ENCODE results near the gene ACAN. TPM values are rescaled to one million over a fixed set of nuclear protein-coding genes. Genes with fewer than 3 reads are reported as not detected.
A peak's percentile ranks its signal among the peaks of the same experiment; 100 is the strongest.

Gene ACAN
- total and polyA plus RNA-seq, 2 donors from 2014 or later: 2.8 to 10.3 TPM

GRCh38 chr15:88915354-88915753 is 112.1 kb downstream of the ACAN start:
- intact Hi-C loops (cut with DNase I): no loop called here
- H3K9me3 ChIP-seq (ENCODE audit: control insufficient read depth in 2 of 3, insufficient read depth in 1 of 3, low read length in 3 of 3): no peaks in the 10 kb centered on the region
- no peak overlapping the region for H3K4me3 ChIP-seq (ENCODE audit: low read length in 3 of 3)
- no peaks in the 10 kb centered on the region for H3K36me3 ChIP-seq (ENCODE audit: control insufficient read depth in 2 of 3, insufficient read depth in 3 of 3, low read length in 3 of 3)
- H3K27ac ChIP-seq (ENCODE audit: low read depth in 2 of 2, low read length in 2 of 2): no peak overlapping the region
- no peak for DNase-seq
- H3K27me3 ChIP-seq (ENCODE audit: control insufficient read depth, insufficient read depth, low read length): no peaks in the 10 kb centered on the region
- TF ChIP-seq CTCF (IDR thresholded peaks at IDR 0.05; ENCODE audit: borderline replicate concordance, extremely low read depth, insufficient read depth): no peak
- no peak for FAIRE-seq
- H3K9ac ChIP-seq (ENCODE audit: low read length in 3 of 3): no peak overlapping the region
- peaks cover 0 to 2% (median 0%) of the 10 kb centered on the region in 3 donors for H3K4me1 ChIP-seq (ENCODE audit: control insufficient read depth in 2 of 3, insufficient read depth in 2 of 3, low read depth in 1 of 3, low read length in 3 of 3)

GRCh38 chr15:88917760-88918159 is 114.5 kb downstream of the ACAN start:
- H3K9ac ChIP-seq (ENCODE audit: low read length in 3 of 3): no peak overlapping the region
- H3K36me3 ChIP-seq (ENCODE audit: control insufficient read depth in 2 of 3, insufficient read depth in 3 of 3, low read length in 3 of 3): no peaks in the 10 kb centered on the region
- intact Hi-C loops (cut with DNase I): no loop called here
- H3K4me3 ChIP-seq (ENCODE audit: low read length in 3 of 3): no peak overlapping the region
- peaks cover 0 to 2% (median 0%) of the 10 kb centered on the region in 3 donors for H3K4me1 ChIP-seq (ENCODE audit: control insufficient read depth in 2 of 3, insufficient read depth in 2 of 3, low read depth in 1 of 3, low read length in 3 of 3)
- DNase-seq (no peak), FAIRE-seq (no peak)
- no peaks in the 10 kb centered on the region for H3K27me3 ChIP-seq (ENCODE audit: control insufficient read depth, insufficient read depth, low read length)
- no peaks in the 10 kb centered on the region for H3K9me3 ChIP-seq (ENCODE audit: control insufficient read depth in 2 of 3, insufficient read depth in 1 of 3, low read length in 3 of 3)
- no peak overlapping the region for H3K27ac ChIP-seq (ENCODE audit: low read depth in 2 of 2, low read length in 2 of 2)
- no peak for TF ChIP-seq CTCF (IDR thresholded peaks at IDR 0.05; ENCODE audit: borderline replicate concordance, extremely low read depth, insufficient read depth)

DNA sequence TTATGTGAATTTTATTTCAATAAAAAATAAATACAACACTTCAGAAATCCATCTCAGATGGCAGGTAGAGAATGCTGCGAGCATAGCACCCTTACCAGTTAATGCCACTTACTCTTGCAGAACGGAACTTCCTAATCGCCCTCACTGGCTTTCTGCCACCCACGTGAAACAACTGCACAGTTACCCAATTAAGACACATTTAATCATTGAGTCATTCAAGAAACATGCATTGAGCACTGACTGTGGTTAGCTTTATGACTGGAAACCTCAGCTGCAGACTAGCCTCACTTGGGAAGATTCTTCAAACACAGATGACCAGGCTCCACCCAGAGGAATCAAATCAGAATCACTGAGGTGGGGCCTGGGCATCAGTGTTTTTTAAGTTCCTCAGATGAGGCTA is 115.5 kb downstream of the ACAN start:
- Histone ChIP-seq H3K27me3 (ENCODE audit: control insufficient read depth, insufficient read depth, low read length) (no peaks in the 10 kb centered on the region), H3K9me3 (ENCODE audit: control insufficient read depth in 2 of 3, insufficient read depth in 1 of 3, low read length in 3 of 3) (no peaks in the 10 kb centered on the region), H3K9ac (ENCODE audit: low read length in 3 of 3) (no peak overlapping the region), H3K4me3 (ENCODE audit: low read length in 3 of 3) (no peak overlapping the region), H3K4me1 (ENCODE audit: control insufficient read depth in 2 of 3, insufficient read depth in 2 of 3, low read depth in 1 of 3, low read length in 3 of 3) (peaks cover 0 to under 1% (median 0%) of the 10 kb centered on the region in 3 donors), H3K36me3 (ENCODE audit: control insufficient read depth in 2 of 3, insufficient read depth in 3 of 3, low read length in 3 of 3) (no peaks in the 10 kb centered on the region), H3K27ac (ENCODE audit: low read depth in 2 of 2, low read length in 2 of 2) (no peak overlapping the region)
- TF ChIP-seq CTCF (IDR thresholded peaks at IDR 0.05; ENCODE audit: borderline replicate concordance, extremely low read depth, insufficient read depth): no peak
- intact Hi-C loops (cut with DNase I): no loop called here
- FAIRE-seq: no peak
- DNase-seq: peak in 2 of 5 donors; percentile 40 to 68
